HepG2 (cell line): ENCODE measurements around the gene SMIM24. TPM values are rescaled to one million over a fixed set of nuclear protein-coding genes. Genes with fewer than 3 reads are reported as not detected.

Experiments
- CSRNP1 ChIP-seq: sonication (generic); formaldehyde crosslinking; IDR thresholded peaks from 2 replicates; pipeline ENCODE4 v1.8.1; 2023; ENCODE audit warnings: mild to moderate bottlenecking, missing genetic modification reagents
- FOXP1 ChIP-seq, 2 experiments: fragments of 450-650 bp in 1 of 2; IDR thresholded peaks; 2 replicates each; pipeline ENCODE4 v1.6.1; 2017 to 2018; ENCODE audit warnings: antibody characterized with exemption in 1 of 2
- HOMEZ ChIP-seq: IDR thresholded peaks from 2 replicates; pipeline ENCODE4 v1.6.1; 2016; ENCODE audit warnings: low read depth
- IRX3 ChIP-seq: sonication (generic); formaldehyde crosslinking; IDR thresholded peaks from 2 replicates; pipeline ENCODE4 v1.8.1; 2023; ENCODE audit warnings: mild to moderate bottlenecking, low read depth, missing genetic modification reagents, borderline replicate concordance
- MBNL3 ChIP-seq: fragments of 250-450 bp; sonication (Bioruptor Pico); conservative IDR thresholded peaks from 2 replicates; pipeline ENCODE4 v1.8.0; 2022; ENCODE audit warnings: mild to moderate bottlenecking, inconsistent platforms
- NCOR1 ChIP-seq: fragments of 200-600 bp; sonication (generic); IDR thresholded peaks from 2 replicates; pipeline ENCODE4 v1.7.0; 2017; ENCODE audit warnings: antibody characterized with exemption, low read length, borderline replicate concordance
- TAF1 ChIP-seq: sonication (generic); formaldehyde crosslinking; IDR thresholded peaks from 2 replicates; pipeline ENCODE4 v1.4.0; 2020; ENCODE audit warnings: missing genetic modification reagents
- TARDBP ChIP-seq: sonication (generic); formaldehyde crosslinking; IDR thresholded peaks from 2 replicates; pipeline ENCODE4 v1.8.0; 2022; ENCODE audit warnings: mild to moderate bottlenecking, missing genetic modification reagents
- THRA ChIP-seq: sonication (generic); formaldehyde crosslinking; IDR thresholded peaks from 2 replicates; pipeline ENCODE4 v1.4.0; 2020; ENCODE audit warnings: missing genetic modification reagents, borderline replicate concordance
- THYN1 ChIP-seq: sonication (generic); formaldehyde crosslinking; IDR thresholded peaks from 2 replicates; pipeline ENCODE4 v1.8.1; 2023; ENCODE audit warnings: low read depth, mild to moderate bottlenecking, moderate library complexity, missing genetic modification reagents, borderline replicate concordance
- ZBTB4 ChIP-seq: sonication (generic); formaldehyde crosslinking; IDR thresholded peaks from 2 replicates; pipeline ENCODE4 v1.4.0; 2020; ENCODE audit warnings: missing genetic modification reagents, mild to moderate bottlenecking, borderline replicate concordance
- ZBTB44 ChIP-seq: sonication (generic); formaldehyde crosslinking; IDR thresholded peaks from 2 replicates; pipeline ENCODE4 v1.4.0; 2020; ENCODE audit warnings: missing genetic modification reagents
- ZC3H4 ChIP-seq: sonication (generic); formaldehyde crosslinking; IDR thresholded peaks from 2 replicates; pipeline ENCODE4 v1.4.0; 2020; ENCODE audit warnings: missing genetic modification reagents, borderline replicate concordance
- ZNF251 ChIP-seq: sonication (generic); formaldehyde crosslinking; IDR thresholded peaks from 2 replicates; pipeline ENCODE4 v1.9.0; 2021; ENCODE audit warnings: mild to moderate bottlenecking, missing genetic modification reagents
- ZNF33B ChIP-seq: sonication (generic); formaldehyde crosslinking; IDR thresholded peaks from 2 replicates; pipeline ENCODE4 v1.5.1; 2020; ENCODE audit warnings: mild to moderate bottlenecking, missing genetic modification reagents
- ZNF414 ChIP-seq: sonication (generic); formaldehyde crosslinking; IDR thresholded peaks from 2 replicates; pipeline ENCODE4 v1.5.0; 2020; ENCODE audit warnings: missing genetic modification reagents
- ZNF549 ChIP-seq: sonication (generic); formaldehyde crosslinking; IDR thresholded peaks from 2 replicates; pipeline ENCODE4 v1.5.0; 2020; ENCODE audit warnings: missing genetic modification reagents
- ZSCAN29 ChIP-seq: sonication (generic); formaldehyde crosslinking; conservative IDR thresholded peaks from 2 replicates; pipeline ENCODE4 v1.4.0; 2020; ENCODE audit warnings: mild to moderate bottlenecking, missing genetic modification reagents
- polyA plus RNA-seq, 8 experiments: library from polyadenylated mRNA; depleted of rRNA in 3 of 8; stranded (reverse) in 7 of 8; unstranded in 1 of 8; fragments of >200 nt; fragmentation: Illumina TruSeq in 4 of 8; extraction: Trizol in 4 of 8; gene quantifications; 2 replicates each; pipeline versions ENCODE4 v1.2.1 to v1.2.3, GENCODE V29; 2011 to 2016; ENCODE audit warnings: low read depth in 4 of 8, missing spikeins in 1 of 8, mixed read lengths in 1 of 8; ENCODE audit not compliant: insufficient read depth in 1 of 8
- total RNA-seq, 5 experiments: library from RNA; depleted of rRNA; stranded (reverse); fragments of >200 nt; fragmentation: Illumina TruSeq; extraction: Trizol; gene quantifications; 2 replicates each; pipeline ENCODE4 v1.2.3, GENCODE V29; 2016; ENCODE audit warnings: low read depth in 1 of 5

The SMIM24 gene
- total and polyA plus RNA-seq, 2 of the 13 experiments (the other 11 are each of a cell fraction or from before 2014, with no cell fraction given) = 11.2 to 70.6 TPM

GRCh38 chr19:3500429-3501101 lies 20.2 kb upstream of the SMIM24 start, which contains the start of gene DOHH (continued):
- TF ChIP-seq CSRNP1 (CRISPR knock-in tag) = no peak; the same call in 1 of the 2 replicates
- no peak for TF ChIP-seq IRX3 (CRISPR knock-in tag)
- TF ChIP-seq NCOR1 = no peak
- TF ChIP-seq HOMEZ = no peak
- peak; percentile 48; the same call in 1 of the 2 replicates for TF ChIP-seq ZBTB4 (CRISPR knock-in tag)
- 0 out of 2 replicates have a peak, but pooled peaks have one; percentile 61 for TF ChIP-seq ZSCAN29 (CRISPR knock-in tag)
- TF ChIP-seq ZC3H4 = no peak
- no peak for TF ChIP-seq ZNF549 (CRISPR knock-in tag)
- TF ChIP-seq THYN1 = no peak
- no peak for TF ChIP-seq ZBTB44 (CRISPR knock-in tag)
- TF ChIP-seq ZNF33B (CRISPR knock-in tag) = peak; percentile 80; the same call in 1 of the 2 replicates
- peak; percentile 71; the same call in 1 of the 2 replicates for TF ChIP-seq ZNF414 (CRISPR knock-in tag)
- TF ChIP-seq MBNL3 (CRISPR knock-in tag) = no peak
- no peak for TF ChIP-seq FOXP1 (IDR thresholded peaks at IDR 0.05)
- TF ChIP-seq FOXP1 (CRISPR knock-in tag; IDR thresholded peaks at IDR 0.05) = no peak
- TF ChIP-seq ZNF251 (CRISPR knock-in tag) = no peak
- TF ChIP-seq THRA (CRISPR knock-in tag) = no peak
- TF ChIP-seq TAF1 (CRISPR knock-in tag) = peak; percentile 100
- no peak; the same call in 1 of the 2 replicates for TF ChIP-seq TARDBP (CRISPR knock-in tag)
